COLO829 (cell line): ENCODE data around the gene CACNA1D.
"Not testable (repeated sequence)": the region's sequence is repeated elsewhere in the genome, so short reads cannot be mapped to it uniquely, and the experiment has no call there.

Experiments
- DNase-seq: peaks from one replicate; pipeline ENCODE4 v3.0.0; 2012; ENCODE audit warnings: low spot score

CACNA1D gene

DNA sequence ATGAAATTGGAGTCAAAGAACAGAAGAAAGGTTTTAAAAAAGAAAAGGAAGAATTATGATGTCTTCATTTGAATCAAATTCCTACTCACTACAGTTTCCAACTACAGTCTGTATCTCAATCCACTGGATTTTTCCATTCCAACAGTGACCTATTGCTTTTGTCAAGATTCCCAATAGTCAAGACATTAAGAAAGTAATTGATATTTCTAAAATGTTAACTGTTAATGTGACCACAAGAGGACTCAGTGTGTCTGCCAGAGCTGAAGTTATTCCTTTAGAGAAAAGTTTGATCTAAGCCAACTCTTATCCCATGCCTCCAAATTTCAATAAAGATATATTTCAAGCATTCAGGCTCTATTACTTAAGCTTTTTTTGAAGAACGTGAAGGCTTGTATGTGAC is 163.2 kb downstream of the CACNA1D start:
- DNase-seq = no peak

DNA sequence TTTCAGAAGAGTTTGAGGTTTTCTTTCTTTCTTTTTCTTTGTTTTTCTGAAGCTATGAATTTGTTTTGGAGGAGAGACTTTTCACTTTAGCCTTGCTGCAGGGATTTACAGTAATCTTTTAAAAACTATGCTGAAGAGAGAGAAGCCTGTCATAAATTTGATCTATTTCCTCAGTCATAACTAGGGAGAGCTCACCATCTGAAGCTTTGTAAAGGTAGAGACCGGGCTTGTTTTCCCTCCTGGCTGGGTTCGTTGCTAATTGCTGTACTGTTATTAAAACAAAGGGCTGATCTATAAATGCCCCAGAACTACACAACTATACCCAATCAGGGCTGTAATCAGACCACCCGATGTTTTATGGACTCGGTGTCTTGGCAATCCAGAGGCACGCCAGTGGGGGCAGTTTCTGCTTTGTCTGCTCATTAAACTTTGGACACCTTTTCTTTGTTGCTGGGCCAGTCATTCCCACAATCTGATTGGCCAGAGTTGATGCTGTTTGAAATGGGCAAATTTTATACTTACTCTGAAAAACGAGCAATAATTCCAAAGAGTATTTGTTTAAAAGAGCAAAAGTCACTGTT is 164.3 kb downstream of the CACNA1D start:
- no peak for DNase-seq

DNA sequence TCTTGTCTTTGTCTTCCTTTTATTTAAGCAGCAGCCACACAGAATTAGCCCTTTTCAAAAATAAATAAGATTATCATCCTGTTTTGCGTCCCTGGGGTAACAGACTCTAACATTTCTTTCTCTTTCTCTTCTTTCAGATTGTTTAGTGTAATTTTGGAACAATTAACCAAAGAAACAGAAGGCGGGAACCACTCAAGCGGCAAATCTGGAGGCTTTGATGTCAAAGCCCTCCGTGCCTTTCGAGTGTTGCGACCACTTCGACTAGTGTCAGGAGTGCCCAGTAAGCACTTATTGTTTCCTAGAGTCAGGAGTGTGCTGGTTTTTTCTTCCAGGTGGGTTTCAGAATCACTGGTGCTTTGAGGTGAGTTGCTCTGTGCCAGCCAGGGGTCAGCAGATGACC is 165.6 kb downstream of the CACNA1D start:
- no peak for DNase-seq

DNA sequence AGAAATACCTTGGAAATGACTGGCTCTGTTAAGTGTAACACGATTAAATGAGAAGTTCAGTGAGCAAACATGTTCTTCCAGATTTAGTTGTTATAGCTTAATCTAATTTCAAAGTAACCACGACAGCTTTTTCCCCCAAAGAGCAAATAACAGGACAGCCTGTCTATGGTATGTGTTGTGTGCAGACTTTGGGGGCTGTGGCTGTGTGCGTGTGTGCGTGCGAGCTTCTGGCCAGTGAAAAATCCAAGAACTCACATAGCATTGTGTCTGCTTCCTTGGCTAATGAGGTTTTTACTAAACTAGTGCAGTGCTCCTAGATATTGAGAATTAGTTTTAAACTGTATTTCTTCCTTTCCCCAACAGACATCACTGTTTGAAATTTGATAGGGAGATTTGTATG is 167.1 kb downstream of the CACNA1D start:
- DNase-seq = no peak

DNA sequence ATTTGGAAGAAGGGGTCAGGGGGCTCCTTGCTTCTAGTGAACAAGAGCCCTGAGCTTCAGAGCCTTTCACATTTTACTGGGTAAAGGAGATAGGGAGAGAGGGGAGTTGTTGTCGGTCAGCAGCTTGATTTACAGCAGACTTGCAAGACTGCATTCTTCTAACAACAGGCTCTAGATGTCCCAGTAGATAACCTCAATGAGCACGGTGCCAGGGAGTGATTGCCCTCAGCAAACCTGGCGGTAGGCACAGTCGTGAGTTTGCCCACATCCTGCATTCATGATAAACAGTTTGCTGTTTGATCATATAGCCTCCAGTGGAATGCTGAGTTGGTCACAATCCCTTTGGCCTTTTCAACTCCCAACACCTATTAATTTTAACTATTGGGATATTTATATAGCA is 170.4 kb downstream of the CACNA1D start:
- DNase-seq = not testable (repeated sequence)

DNA sequence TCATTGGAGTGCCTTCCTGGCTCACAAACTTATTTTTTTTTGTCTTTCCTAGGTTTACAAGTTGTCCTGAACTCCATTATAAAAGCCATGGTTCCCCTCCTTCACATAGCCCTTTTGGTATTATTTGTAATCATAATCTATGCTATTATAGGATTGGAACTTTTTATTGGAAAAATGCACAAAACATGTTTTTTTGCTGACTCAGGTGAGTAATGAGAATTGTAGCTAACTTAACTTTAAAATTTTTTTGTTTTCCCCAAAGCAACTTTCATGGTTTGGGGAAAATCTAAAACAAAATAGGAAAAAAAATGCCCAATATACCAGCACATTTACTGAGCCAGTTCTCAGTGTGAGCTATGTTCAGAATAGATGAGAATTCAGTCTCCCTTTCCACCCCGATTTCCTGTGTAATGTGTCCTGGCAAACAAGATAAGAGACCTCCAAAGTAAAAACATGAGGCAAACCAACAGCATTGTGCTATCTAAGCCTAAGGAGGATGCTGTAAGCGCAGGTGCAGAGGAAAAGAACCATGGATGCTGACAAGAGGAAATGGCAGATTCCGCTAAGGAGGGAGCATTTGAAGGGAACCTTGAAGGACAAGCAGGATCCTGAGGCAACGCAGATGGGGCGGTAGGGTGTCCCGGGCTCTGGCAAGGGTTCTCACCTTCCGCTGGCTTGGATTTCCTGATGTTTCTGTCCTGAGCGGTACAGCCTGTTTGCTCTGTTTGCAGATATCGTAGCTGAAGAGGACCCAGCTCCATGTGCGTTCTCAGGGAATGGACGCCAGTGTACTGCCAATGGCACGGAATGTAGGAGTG is 171.4 kb downstream of the CACNA1D start:
- no peak for DNase-seq

DNA sequence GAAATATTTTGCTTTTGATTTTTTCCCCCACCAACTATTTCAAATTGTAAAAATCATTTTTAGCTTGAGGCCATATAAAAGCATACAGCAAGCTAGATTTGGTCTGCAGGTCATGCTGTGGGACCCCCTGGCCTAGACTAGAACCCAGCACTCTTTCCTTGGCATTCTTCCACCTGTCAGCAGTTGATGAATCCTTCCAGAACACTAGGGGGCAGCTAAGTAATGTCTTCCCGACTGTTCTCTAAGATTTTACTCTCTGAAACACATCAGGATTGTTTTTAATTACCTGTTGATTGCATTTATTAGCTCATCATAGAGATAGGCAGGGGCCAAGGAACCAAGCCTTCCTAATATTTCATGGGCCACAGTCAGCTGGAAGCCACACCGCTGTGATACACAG is 174.5 kb downstream of the CACNA1D start:
- peak; percentile 28 for DNase-seq

DNA sequence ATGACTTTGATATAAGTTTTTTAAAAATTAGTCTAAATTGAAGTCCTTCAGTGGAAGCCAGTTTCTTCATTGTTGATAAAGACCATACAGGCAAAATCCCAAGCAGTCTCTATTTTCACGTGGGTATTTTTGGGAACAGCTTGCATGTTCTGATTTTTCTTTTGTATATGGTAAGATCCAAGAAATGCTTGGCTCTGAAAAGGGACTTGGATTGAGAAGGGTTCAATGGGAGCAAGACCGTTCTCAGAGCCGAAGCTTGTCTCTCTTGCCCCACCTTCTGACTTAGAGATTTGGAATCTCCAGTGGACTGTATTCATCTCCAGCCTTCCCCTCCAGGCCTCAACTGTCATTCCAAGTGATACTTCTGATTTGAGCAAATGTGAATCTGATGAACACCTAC is 176.3 kb downstream of the CACNA1D start:
- no peak for DNase-seq

DNA sequence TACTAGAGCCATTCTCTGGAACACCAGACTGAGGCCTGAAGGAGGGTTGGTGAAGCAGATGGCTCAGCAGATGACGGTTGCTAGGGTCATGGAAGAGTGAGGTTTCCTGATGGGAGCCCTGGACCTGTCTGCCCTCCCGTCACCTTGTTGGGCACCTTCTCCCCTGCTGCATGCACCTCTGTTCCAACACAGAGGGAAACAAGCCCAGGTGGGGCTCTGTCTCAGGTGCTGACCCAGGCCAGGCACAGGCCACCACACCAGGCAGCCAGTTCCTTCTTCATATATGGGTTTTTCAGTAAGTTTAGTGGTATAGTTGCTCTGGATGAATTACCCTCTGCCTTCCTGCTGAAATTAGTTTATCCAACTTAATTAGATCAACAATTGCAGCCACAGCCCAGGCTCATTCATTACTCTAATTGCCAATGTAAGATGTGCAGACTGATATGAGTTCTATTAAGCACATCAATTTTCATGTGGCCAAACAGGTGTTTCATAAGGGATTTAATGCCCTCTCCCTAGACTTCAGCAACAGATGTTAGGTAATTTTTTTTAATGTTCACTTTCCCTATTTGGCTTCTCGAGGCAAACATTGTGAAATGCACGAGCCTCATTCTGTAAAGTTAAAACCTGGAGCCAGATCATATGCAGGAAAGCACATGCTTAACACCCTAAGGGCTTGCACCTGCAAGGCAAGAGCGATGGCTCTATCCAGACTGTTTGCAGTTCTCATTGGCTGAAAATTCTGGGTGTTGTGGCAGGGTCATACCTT is 177.0 kb downstream of the CACNA1D start:
- no peak for DNase-seq

DNA sequence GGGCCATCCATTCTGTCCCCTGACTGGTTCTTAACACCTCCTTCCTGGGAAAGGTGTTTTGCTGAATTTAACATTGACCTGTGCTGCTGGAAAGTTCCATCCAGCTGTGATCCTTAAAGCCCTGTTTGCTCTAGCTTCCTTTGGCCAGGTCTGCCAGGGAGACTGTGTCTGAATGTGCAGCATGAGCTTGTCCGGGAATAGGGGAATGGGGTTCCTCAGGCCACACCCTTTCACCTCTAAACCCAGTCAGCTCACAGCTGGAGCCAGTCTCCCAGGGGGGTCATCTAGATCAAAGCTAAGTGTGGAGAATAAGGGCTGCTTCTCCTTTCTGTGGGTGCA is 177.5 kb downstream of the CACNA1D start:
- no peak for DNase-seq

DNA sequence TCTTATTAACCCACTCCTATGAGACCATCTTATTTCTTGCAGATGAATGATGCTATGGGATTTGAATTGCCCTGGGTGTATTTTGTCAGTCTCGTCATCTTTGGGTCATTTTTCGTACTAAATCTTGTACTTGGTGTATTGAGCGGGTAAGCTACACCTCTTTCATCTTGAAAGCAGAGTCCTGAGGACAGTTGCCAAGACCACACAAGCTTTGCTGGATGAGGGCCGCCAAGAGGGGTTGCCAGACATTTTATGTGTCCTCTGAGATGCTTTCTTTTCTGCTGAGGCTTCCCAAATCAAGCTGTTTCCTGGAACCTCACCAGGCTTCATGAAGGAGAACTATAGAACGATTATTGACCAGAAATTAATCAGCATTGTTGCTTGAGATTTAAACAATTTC is 178.6 kb downstream of the CACNA1D start:
- DNase-seq = no peak

DNA sequence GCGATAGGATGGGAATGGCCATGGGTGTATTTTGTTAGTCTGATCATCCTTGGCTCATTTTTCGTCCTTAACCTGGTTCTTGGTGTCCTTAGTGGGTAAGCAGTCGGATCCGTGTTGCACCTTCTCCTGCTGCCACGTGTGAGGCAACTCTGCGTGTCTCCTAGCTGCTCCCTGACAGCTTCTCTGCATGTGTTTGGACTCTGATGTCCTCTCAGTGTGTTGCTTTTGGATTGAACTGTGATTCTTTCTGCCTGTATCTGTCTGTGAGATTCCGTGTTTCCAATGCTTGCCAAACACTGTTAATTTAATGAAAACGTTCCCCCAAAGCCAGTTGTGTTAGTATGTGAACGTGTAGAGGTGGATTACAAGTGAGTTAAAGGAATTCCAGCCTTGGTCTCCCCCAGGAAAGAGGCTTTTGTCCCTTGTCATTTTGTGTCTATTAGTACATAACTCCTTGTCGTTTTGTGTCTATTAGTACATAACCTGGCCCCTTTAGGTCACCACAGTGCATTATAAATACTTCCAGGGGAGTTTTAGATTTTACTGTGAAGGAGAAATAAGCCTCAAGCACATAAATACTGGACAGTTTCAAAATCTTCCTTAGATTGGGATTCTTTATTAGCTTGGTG is 179.4 kb downstream of the CACNA1D start:
- no peak for DNase-seq

DNA sequence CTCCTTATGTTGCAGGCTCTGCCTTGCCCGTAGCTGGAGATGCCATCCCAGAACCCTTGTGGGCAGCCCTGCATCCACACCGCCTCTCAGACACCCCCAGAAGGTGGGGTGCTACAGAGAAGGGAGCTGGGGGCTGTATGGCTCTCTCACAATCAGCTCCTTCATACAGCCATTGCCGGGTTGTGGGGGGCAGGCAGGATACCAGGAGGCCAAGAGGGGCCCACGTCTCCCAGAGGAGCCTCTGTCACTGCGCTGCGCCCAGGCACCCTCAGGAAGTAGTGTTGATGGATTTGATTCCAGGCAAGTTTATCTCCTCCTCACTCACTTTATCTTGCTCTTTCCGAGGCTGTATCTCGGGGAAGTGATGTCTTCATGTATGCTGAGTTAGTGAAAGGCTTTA is 180.2 kb downstream of the CACNA1D start:
- no peak for DNase-seq

DNA sequence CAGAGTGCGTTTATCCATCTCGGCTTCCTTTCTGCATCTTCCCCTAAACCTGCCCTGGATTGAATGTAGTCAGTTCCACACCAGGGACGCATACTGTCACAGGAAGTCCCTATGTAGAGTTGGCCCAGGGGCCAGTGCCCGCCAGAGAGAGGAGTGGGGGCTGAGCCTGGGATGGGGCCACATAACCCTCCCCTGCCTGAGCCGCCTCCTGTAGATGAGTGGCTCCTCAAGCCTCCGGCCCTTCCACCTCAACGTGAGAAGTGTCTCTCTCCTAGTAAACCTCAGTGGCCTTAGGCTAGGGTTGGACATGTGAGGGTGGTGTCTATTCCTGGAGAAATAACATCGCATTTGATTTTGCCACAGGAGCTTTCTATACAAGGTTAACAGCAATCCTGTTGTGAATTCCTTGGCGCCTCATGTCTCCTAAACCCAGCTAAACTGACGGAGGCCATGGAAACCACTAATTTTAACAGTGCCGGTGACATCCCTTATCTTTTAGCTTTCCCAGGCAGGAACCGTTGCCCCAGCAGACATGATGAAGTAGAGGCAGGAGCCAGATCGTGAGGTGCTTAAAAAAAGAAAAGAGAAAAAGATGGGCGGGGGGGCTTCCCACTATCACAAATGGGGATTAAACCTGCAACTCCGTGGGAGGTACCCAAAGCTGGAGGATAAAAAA is 180.7 kb downstream of the CACNA1D start:
- DNase-seq = no peak

DNA sequence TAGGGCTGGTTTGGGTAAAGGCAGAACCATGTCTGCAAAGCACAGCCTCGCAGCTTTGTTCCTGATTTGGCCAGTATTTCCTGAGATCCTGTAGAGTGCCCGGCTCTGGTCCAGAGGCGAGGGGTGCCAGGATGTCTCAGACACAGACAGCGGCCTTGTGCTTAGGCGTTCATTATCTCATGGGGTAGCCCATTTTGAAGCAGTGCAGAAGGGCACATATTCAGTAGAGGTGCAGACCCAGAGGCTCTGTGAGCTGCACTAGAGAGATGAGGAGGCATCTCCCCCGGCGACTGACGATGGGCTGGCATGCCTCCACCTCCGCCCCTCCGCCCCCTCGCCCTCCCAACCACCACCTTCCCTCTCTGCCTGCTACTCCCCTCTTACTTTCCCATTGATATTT is 181.5 kb downstream of the CACNA1D start:
- DNase-seq = no peak

DNA sequence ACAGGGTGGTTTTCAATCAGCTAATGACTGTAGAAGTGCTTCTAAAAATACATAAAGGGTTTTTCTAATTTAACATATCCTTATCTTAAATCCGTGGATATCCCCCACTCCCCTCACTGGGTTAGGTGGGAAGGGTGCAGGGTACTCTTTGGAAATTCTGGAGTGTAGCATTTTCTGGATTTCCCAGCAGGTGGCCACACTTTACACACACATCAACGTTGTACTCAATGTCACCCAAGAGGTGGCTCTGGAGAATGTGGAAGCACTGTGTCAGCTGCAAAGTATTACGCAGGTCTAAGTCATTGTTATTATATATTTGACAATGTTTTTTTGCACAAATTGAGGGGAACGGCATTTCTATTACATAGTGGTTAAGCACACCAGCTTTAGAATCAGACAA is 183.0 kb downstream of the CACNA1D start:
- DNase-seq = no peak

DNA sequence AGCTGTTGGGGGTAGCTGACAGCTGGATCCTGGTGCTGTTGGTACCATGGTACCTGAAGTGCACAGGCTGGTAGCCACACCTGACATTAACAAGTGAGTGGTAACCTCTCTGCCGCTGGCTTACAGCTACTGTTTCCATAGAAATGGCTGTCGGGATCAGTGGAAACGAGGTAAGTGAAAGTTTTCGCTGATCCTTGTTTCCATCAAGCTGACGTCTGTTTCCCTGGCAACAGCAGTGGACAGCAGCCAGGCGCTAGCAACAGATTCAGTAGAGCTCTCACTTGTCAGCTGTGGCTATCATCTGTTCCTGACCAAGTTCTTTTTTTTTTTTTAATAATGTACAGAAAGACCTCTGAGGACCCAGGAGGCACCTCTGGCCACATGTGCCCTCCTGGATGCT is 185.6 kb downstream of the CACNA1D start:
- DNase-seq = no peak

DNA sequence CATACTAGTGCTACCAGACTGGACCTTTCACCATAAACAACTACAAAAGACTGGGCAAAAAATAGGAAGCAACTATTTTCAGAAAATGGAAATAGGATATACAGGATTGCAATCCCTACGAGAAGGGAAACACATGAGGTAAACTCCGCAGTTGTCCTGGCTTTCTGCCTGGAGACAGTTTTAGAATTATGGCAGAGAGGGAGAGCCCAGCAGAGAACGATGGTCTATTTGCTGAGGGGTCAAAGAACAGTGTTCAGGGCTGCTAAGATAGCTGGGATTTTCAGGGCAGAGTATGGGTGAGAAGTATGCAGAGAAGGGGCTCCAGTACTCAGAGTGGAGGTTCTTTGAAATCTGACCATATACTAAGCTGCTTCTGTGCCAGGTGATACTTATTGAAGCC is 188.4 kb downstream of the CACNA1D start:
- no peak for DNase-seq

DNA sequence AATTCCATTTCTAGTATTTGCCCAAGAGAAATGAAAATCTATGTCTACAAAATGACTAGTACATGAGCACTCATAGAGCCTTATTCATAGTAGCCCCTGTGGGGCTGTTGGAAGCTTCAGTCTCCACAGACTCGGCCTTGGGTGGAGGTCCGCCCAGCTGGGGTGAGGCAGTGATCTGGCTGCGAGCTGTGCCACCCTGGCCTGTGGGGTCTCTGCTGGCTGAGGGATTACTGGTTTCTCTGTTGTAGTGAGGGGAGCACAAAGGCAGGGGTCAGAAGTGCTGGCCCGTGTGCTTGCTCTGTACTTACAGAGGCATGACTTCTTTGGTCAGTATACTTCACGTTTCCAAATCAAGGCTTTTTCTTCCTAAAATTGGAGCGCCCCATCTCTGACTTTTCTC is 193.7 kb downstream of the CACNA1D start:
- no peak for DNase-seq

DNA sequence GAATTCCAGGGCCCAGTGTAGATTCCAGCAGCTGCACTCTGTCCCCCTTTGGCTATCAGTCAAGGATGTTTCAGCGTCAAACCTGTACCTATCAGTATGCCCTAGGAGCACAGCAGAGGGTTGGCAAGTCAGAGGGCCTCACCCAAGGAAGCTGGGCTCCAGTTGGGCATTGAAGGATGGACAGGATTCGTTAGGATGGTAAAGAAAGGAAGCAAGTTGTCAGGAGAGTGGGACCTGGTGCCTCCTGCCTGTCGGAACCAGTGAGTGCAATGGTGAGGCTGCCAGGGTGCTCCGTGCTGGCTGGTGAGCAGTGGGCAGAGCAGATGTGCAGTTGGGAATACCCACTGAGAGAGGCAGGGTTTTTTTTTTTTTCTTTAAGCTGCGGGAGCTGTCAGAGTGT is 194.6 kb downstream of the CACNA1D start:
- no peak for DNase-seq

DNA sequence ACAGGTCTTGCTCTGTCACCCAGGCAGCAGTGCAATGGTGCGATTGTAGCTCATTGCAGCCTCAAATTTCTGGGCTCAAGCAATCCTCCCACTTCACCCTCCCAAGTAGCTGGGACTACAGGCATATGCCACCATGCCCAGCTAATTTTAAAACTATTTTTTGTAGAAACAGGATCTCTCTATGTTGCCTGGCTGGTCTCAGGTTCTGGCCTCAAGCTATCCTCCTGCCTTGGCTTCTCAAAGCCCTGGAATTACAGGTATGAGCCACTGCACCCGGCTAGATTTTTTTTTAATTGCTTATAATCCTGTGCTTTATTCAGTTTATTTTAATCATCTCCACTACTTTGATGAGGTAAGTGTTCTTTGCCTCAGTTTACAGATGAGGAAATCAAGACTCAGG is 195.3 kb downstream of the CACNA1D start:
- DNase-seq = no peak

DNA sequence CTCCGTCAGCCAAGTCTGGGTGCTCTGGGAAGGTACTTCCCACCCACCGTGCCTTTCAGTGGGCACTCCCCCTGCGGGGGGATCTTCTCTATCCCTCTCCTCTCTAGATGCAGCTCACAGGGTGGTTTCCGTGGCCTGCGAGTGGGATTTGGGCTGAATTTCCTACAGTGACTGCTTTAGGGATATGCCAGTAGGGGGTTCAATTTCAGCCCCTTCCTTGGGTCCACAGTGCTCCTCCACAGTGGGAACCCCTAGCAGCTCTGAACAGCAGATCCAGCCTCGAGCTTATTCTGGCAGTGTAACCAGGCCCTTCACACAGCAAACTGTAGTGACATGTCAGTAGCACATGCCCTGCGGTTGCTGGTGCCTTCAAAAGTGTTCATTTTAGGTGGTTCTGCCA is 196.1 kb downstream of the CACNA1D start:
- no peak for DNase-seq
